ENCODE results near the gene PXMP2.

The PXMP2 gene

DNA sequence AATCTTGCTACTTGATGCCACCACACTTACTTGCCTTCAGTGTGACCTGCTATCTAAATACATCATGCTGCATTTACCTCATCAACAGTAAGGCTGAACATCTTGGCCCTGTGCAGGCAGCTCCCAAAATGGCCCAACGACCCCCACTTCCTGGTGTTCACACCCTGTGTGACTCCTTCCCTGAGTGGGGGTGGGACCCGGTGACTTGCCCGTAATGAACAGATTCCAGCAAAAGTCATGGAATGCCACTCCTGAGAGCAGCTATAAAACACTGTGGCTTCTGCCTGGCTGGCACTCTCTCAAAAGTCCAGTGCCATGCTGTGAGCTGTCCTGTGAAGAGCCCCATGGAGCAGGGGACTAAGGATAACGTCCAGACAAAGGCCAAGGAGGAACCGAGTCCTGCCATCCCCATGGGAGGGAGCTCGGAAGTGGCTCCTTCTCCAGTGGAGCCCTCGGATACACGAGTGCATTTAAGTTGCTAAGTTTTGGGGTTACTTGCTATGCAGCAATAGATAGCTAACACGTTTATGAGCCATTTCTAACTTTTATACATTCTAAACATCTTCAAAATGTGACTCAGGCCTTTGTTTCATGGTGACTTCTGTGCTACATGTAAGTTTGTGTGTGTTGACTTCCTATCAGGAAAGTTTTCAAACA, 35.8 kb upstream of the PXMP2 start:
- Mint-ChIP-seq H3K4me3 (no peak overlapping the region), H3K36me3 (ENCODE audit: insufficient read depth) (peaks cover 41% of the 10 kb centered on the region), H3K4me1 (ENCODE audit: low read depth in 2 of 2) (no peaks in the 10 kb centered on the region), H3K27me3 (no peaks in the 10 kb centered on the region), H3K27ac (no peak overlapping the region), H3K9me3 (no peaks in the 10 kb centered on the region)
- DNase-seq (no peak), ATAC-seq (replicated peaks) (no peak)

DNA sequence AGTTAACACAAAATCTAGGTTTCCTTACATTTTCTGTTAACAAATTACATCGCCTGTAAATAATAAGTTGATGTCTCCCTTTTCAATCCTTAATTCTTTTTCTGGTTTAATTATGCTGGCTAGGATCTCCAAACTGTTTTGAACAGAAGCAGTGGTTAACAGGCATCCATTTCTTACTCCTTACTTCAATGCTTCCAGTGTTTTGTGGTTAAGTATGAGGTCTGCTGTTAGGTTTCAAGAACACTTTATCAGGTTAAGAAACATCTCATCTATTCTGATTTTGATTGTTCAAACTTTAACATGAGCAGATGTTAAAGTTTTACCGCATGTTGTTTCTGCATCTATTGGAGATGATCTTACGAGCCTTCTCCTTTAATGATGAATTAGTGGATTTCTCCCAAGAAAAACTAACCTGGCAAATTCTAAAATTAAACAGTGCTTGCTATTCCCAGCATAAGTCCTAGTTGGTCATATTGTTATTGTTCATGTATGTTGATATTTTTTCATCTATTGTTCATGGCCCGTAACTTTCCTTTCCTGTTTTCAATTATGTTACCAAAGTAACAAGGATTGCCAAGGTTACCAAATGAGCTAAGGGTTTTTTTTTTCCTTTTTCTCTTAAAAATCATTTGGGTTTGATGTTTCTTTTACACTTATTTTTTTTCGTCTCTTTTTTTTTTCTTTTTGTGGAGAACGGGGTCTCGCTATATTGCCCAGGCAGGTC, 33.7 kb upstream of the PXMP2 start:
- H3K4me1 Mint-ChIP-seq (ENCODE audit: low read depth in 2 of 2): no peaks in the 10 kb centered on the region
- no peak overlapping the region for H3K27ac Mint-ChIP-seq
- no peaks in the 10 kb centered on the region for H3K9me3 Mint-ChIP-seq
- H3K36me3 Mint-ChIP-seq (ENCODE audit: insufficient read depth): peaks cover 41% of the 10 kb centered on the region
- no peak overlapping the region for H3K4me3 Mint-ChIP-seq
- DNase-seq (no peak), ATAC-seq (replicated peaks) (no peak)
- no peaks in the 10 kb centered on the region for H3K27me3 Mint-ChIP-seq

DNA sequence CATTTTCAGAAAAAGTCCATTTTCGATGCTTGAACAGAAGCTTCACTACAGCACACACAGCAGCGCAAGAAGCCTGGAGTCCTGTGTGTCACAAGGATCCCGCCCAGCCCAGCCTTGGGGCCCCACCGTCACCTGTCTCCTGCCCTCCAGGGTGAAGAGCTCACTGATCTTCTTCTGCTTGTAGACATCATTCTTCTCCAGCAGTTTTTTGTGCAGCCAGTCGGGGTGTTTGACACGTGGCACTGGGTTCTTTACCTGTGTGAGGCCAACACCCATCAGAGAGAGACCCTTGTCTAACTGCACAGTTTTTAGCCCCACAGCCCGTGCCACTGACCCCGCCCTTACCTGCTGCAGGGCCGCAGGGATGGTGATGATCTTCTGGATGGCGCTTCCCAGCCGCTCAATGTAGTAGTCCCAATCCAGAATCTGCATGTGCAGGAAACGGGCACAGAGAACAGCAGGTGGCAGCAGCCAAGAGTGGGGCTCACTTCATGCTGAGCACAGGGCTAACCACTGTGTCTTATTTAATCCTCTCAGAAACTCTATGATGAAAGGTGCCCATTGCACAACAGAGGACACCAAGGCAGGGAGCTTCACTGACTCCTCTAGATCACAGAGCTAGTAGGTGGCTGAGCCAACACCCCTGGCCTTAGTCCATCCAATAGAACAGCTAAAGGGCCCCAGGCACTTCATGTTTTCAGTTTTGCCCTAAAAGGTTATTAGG, 30.2 kb upstream of the PXMP2 start:
- Mint-ChIP-seq H3K27ac (peak overlapping the region in 1 of 2 donors; percentile 54), H3K4me3 (no peak overlapping the region), H3K27me3 (no peaks in the 10 kb centered on the region), H3K36me3 (ENCODE audit: insufficient read depth) (peaks cover 39% of the 10 kb centered on the region), H3K4me1 (ENCODE audit: low read depth in 2 of 2) (no peaks in the 10 kb centered on the region), H3K9me3 (no peaks in the 10 kb centered on the region)
- DNase-seq (no peak), ATAC-seq (replicated peaks) (no peak)

DNA sequence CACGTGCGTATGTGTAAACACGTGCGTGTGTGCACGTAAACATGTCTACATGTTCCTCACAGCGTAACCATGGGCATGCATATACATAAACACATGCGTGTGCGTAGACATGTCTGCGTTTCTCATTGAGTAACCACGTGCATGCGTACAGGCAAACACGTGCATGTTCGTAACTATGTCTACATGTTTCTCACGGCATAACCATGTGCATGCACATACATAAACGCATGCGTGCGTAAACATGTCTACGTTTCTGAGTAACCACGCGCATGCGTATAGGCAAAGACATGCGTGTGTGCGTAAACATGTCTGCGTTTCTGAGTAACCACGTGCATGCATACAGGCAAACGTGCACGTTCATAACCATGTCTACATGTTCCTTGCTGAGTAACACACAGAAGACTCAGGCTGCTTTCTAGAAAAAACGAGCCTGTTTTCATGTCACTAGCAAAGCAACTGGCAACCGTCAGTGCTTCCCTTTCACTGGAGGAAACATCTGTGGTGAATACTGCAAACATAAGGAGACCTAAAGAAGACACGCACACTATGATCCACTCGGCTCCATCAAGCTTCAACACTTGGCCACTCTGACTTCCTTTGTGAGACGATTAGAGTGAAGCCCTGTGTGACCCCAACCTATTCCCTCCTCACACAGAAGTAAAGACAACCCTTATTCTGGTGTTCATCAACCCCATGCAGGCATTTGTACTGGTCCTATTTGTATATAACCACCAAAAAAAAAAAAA, 29.1 kb upstream of the PXMP2 start:
- Mint-ChIP-seq H3K4me1 (ENCODE audit: low read depth in 2 of 2) (peaks cover 0 to 4% of the 10 kb centered on the region in 2 donors), H3K27ac (no peak overlapping the region), H3K9me3 (no peaks in the 10 kb centered on the region), H3K36me3 (ENCODE audit: insufficient read depth) (peaks cover 39% of the 10 kb centered on the region), H3K27me3 (no peaks in the 10 kb centered on the region), H3K4me3 (no peak overlapping the region)
- DNase-seq (no peak), ATAC-seq (replicated peaks) (no peak)

DNA sequence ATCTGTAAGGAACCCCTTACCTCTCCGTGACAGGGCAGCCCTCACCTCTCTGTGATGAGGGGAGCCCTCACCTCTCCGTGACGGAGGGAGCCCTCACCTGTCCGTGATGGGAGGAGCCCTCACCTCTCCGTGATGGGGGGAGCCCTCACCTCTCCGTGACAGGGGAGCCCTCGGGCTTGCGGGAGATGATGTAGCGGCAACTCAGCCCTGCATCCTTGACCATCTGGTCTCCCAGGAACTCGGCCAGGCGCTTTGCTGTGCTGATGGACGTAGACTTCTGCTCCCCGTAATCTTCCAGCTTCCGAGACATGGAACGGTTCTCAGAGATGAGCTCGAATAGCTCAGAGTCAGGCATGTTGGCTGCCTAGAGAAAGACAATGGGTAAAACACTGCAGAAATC, 28.2 kb upstream of the PXMP2 start:
- Mint-ChIP-seq H3K9me3 (no peaks in the 10 kb centered on the region), H3K36me3 (ENCODE audit: insufficient read depth) (peaks cover 38% of the 10 kb centered on the region)

DNA sequence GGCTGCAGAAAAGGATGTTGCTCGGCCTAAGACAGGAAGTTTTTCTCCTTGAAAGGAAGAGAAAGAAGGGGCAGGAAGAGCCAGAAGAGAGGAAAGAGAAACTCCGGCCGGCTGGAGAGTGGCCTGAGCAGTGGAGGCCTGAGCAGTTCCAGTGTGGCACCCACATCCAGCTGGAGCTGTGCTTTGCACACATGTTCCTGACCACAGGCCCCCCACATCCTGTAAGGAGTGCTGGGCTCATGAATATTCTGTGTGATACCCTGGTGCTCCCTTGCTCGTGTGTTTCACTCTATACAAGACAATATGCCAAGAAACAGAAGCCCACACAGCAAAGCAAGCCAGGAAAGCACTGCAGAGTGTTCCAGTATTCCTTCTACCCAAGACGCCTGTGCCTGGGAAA, 27.3 kb upstream of the PXMP2 start:
- DNase-seq (no peak), ATAC-seq (replicated peaks) (no peak)
- Mint-ChIP-seq H3K4me3 (no peak overlapping the region), H3K27me3 (no peaks in the 10 kb centered on the region), H3K4me1 (ENCODE audit: low read depth in 2 of 2) (peaks cover 0 to 5% of the 10 kb centered on the region in 2 donors), H3K9me3 (no peaks in the 10 kb centered on the region), H3K36me3 (ENCODE audit: insufficient read depth) (peaks cover 31% of the 10 kb centered on the region), H3K27ac (peak overlapping the region; percentile 38 to 49)

More for the DNA sequence above, 28.2 kb upstream of the PXMP2 start:
- DNase-seq (no peak), ATAC-seq (replicated peaks) (no peak)
- peaks cover 0 to 4% of the 10 kb centered on the region in 2 donors for H3K4me1 Mint-ChIP-seq (ENCODE audit: low read depth in 2 of 2)
- H3K27me3 Mint-ChIP-seq: no peaks in the 10 kb centered on the region
- no peak overlapping the region for H3K27ac Mint-ChIP-seq
- H3K4me3 Mint-ChIP-seq: no peak overlapping the region

DNA sequence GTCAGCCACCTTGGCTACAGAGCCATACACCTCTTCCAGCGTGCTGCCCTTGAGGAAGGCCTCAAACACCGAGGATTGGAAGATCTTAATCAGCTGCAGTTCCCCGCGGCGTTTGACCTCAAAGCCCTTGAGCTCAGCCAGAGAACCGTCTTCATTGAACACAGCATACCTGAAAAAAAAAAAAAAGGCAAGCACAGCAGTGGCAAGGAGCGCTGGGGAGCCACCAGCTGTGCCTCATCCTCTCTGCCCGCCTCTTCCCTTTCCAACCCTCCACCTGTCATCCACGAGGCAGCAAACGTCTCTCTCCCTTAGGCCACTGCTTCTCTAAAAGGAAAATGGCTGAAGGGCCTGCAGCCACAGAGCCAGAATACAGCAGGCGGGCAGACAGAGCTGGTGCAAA, 26.4 kb upstream of the PXMP2 start:
- peaks cover 0 to 7% of the 10 kb centered on the region in 2 donors for H3K4me1 Mint-ChIP-seq (ENCODE audit: low read depth in 2 of 2)
- H3K4me3 Mint-ChIP-seq: no peak overlapping the region
- DNase-seq: no peak
- no peaks in the 10 kb centered on the region for H3K27me3 Mint-ChIP-seq
- H3K9me3 Mint-ChIP-seq: no peaks in the 10 kb centered on the region
- peak overlapping the region in 1 of 2 donors; percentile 59 for H3K27ac Mint-ChIP-seq
- peaks cover 27% of the 10 kb centered on the region for H3K36me3 Mint-ChIP-seq (ENCODE audit: insufficient read depth)
- no peak for ATAC-seq (replicated peaks)

DNA sequence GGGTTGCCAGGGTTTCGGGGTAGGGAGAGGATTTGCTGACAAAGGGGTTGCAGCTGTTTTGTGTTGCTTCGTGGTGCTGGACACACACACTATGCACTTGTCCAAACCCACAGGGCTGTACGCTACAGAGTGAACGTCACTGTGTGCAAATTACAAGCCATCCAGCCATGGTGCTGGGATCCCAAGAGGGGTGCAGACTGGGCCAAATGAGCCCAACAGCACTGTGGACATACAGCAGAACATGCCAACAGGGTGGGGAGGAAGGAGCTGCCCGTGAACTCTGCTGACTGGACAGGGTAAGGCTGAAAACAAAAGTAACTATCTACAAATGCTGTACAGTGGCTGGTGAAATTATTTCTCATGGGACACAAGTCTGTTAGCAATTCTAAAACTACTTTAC, 25.4 kb upstream of the PXMP2 start:
- DNase-seq (no peak), ATAC-seq (replicated peaks) (no peak)
- Mint-ChIP-seq H3K9me3 (no peaks in the 10 kb centered on the region), H3K27ac (peak overlapping the region in 1 of 2 donors; percentile 69), H3K4me3 (no peak overlapping the region), H3K27me3 (no peaks in the 10 kb centered on the region), H3K36me3 (ENCODE audit: insufficient read depth) (peaks cover 24% of the 10 kb centered on the region), H3K4me1 (ENCODE audit: low read depth in 2 of 2) (peaks cover 0 to 7% of the 10 kb centered on the region in 2 donors)

DNA sequence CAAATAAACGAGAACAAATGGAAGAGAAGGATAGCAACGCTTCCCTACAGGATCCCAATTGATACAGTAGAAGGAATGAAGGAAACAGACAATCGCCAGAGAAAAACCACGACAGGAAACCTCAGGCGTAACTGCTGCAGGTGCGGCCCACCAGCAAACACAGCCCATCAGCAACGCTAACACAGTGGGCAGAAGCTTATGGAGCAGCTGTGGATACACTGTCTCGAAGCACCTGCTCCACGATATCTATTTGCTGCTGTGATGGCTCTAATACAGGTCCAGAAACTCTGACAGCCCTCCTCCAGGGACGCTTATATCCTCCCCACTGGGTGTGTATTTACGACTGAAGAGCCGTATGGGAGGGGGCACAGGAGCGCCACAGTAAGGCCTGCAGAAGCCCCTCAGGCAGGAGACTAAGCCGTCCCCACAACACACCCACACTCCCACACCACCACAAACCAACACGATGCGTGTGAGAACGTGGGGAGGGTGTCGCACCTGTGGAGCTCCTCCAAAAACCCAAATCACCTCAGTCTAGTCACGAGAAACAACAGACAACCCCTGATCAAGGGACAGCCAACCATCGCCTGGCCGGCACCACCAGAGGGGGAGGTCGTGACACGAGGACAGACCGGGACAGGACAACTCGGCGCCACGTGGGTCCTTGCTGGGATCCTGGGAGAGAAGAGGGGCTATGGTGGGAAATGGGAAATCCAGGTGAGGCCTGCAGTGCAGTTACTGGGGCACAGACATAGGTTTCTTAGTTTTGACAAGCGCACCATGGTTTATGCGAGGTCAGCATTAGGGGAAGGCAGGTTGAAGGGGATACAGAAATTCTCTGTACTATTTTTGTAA, 24.3 kb upstream of the PXMP2 start:
- no peaks in the 10 kb centered on the region for H3K9me3 Mint-ChIP-seq
- peaks cover 20% of the 10 kb centered on the region for H3K36me3 Mint-ChIP-seq (ENCODE audit: insufficient read depth)
- H3K27ac Mint-ChIP-seq: peak overlapping the region; percentile 38 to 69
- H3K4me1 Mint-ChIP-seq (ENCODE audit: low read depth in 2 of 2): peaks cover 0 to 7% of the 10 kb centered on the region in 2 donors
- DNase-seq (no peak), ATAC-seq (replicated peaks) (no peak)
- H3K4me3 Mint-ChIP-seq: no peak overlapping the region
- no peaks in the 10 kb centered on the region for H3K27me3 Mint-ChIP-seq

DNA sequence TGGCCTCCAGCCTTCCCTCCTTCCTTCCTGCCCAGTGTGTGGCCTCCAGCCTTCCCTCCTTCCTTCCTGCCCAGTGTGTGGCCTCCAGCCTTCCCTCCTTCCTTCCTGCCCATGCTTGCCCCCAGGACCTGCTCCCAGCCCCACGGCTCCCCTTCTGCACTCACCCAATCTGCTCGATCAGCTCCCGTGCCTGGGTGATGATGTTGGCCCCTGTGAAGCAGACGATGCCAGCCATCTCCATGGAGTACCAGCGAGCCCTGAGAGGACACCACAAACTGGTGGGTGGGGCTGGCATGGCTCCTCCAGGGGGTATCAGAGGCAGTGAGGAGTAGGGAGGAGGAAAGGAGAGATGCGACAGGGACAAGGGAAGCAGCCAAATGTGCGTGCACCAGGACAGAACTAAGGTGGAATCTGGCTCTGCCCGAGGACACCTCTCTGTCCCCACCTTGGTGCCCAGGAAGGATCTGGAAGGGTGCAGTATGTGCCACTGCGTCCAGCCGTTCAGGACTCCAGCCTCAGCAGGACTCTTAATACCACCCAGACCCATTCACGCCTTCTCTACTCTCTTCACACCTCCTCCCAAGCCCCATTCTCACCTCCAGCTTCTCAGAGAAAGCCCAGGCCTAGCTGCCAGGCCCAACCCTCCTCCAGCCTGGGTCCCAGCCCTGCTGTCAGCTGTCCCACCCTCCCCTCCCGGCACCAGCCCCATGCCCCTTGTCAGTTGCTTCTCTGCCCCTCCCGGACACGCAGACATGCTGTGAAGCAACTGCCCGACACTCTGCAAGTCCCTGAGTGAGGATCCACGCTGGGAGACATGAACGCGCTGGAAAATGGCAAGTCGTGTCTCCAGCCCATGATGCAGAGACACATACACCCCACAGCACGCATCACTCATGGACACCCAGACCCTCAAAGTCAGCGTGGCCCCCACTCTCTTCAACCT, 22.9 kb upstream of the PXMP2 start:
- ATAC-seq (replicated peaks) (no peak), DNase-seq (no peak)
- H3K4me1 Mint-ChIP-seq (ENCODE audit: low read depth in 2 of 2): peaks cover 0 to 7% of the 10 kb centered on the region in 2 donors
- H3K27me3 Mint-ChIP-seq: no peaks in the 10 kb centered on the region
- H3K27ac Mint-ChIP-seq: no peak overlapping the region
- H3K4me3 Mint-ChIP-seq: no peak overlapping the region
- H3K9me3 Mint-ChIP-seq: no peaks in the 10 kb centered on the region
- H3K36me3 Mint-ChIP-seq (ENCODE audit: insufficient read depth): peaks cover 26% of the 10 kb centered on the region

DNA sequence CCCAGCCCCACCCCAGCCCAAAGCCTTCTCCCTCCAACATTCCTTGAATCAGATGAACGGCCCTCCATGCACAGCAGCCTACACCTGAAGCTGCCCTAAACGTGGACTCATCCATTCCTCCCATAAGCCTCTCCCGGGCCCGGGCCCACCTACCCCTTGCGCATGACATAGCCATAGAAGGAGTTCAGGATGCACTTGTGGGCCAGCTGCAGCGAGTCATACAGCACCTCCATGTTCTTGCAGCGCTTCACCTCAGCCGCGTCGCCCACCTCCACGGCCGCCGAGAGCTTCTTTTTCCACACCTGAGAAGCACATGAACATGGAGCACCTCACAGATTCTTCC, 22.3 kb upstream of the PXMP2 start:
- Mint-ChIP-seq H3K4me3 (no peak overlapping the region), H3K9me3 (no peaks in the 10 kb centered on the region), H3K36me3 (ENCODE audit: insufficient read depth) (peaks cover 27% of the 10 kb centered on the region), H3K4me1 (ENCODE audit: low read depth in 2 of 2) (peaks cover 0 to 7% of the 10 kb centered on the region in 2 donors), H3K27me3 (no peaks in the 10 kb centered on the region), H3K27ac (no peak overlapping the region)
- no peak for DNase-seq
- no peak for ATAC-seq (replicated peaks)

DNA sequence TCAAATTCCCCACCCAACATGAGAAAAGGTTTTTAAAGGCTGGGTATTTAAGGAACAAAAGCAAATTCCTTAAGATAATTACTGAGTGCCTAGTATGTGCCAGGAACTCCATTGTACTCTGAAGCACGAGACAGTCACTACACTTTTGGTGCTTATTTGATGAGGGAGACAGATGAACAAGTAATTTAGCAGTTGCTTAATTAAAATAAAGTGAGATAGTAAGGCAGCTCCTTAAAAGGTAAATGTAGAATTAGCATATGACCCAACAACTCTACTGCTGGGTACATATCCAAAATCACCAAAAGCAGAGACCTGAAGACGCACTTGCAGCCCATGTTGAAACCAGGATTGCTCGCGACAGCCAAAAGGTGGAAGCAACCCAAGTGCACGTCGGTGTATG, 21.6 kb upstream of the PXMP2 start:
- Mint-ChIP-seq H3K9me3 (no peaks in the 10 kb centered on the region), H3K27ac (no peak overlapping the region), H3K36me3 (ENCODE audit: insufficient read depth) (peaks cover 31% of the 10 kb centered on the region), H3K4me1 (ENCODE audit: low read depth in 2 of 2) (peaks cover 0 to 7% of the 10 kb centered on the region in 2 donors), H3K27me3 (no peaks in the 10 kb centered on the region), H3K4me3 (no peak overlapping the region)
- ATAC-seq (replicated peaks): no peak
- no peak for DNase-seq

All from effector memory CD8-positive, alpha-beta T cell (primary cell).